Activated T-cell treated with anti-CD3 and anti-CD28 coated beads for 1 hour (primary cell): Measurements from ENCODE around the gene ANKH.

Experiments used
- DNase-seq: peaks from one replicate; pipeline ENCODE4 v3.0.0-alpha.2; 2020; ENCODE audit warnings: low read depth

Gene ANKH

GRCh38 chr5:14735944-14736343 lies 135.6 kb downstream of the ANKH start:
- DNase-seq: no peak

- DNase-seq: no peak
Observed at GRCh38 chr5:14734396-14734795, 137.2 kb downstream of the ANKH start.

GRCh38 chr5:14733661-14734060 lies 137.9 kb downstream of the ANKH start:
- no peak for DNase-seq

GRCh38 chr5:14732991-14733390 lies 138.6 kb downstream of the ANKH start:
- DNase-seq: no peak

- no peak for DNase-seq
Observed at GRCh38 chr5:14730881-14731280, 140.7 kb downstream of the ANKH start.

- no peak for DNase-seq
Observed at GRCh38 chr5:14730466-14730865, 141.1 kb downstream of the ANKH start.

- no peak for DNase-seq
Observed at GRCh38 chr5:14729448-14730385, 141.9 kb downstream of the ANKH start.

GRCh38 chr5:14728459-14728938 lies 143.1 kb downstream of the ANKH start:
- no peak for DNase-seq

GRCh38 chr5:14727928-14728458 lies 143.6 kb downstream of the ANKH start:
- DNase-seq: no peak

GRCh38 chr5:14727428-14727865 lies 144.1 kb downstream of the ANKH start:
- DNase-seq: peak; percentile 78

- no peak for DNase-seq
Observed at GRCh38 chr5:14726066-14726838, 145.3 kb downstream of the ANKH start.

- no peak for DNase-seq
Observed at GRCh38 chr5:14724633-14725032, 146.9 kb downstream of the ANKH start.

GRCh38 chr5:14723701-14724132 lies 147.9 kb downstream of the ANKH start:
- DNase-seq: no peak

- DNase-seq: no peak
Observed at GRCh38 chr5:14722923-14723322, 148.7 kb downstream of the ANKH start.

- DNase-seq: no peak
Observed at GRCh38 chr5:14721990-14722656, 149.5 kb downstream of the ANKH start.

GRCh38 chr5:14720236-14720923 lies 151.2 kb downstream of the ANKH start:
- no peak for DNase-seq

- DNase-seq: no peak
Observed at GRCh38 chr5:14718778-14719177, 152.8 kb downstream of the ANKH start.

GRCh38 chr5:14716755-14717752 lies 154.5 kb downstream of the ANKH start:
- DNase-seq: no peak

GRCh38 chr5:14715481-14715880 lies 156.1 kb downstream of the ANKH start:
- DNase-seq: no peak

- no peak for DNase-seq
Observed at GRCh38 chr5:14714706-14715105, 156.9 kb downstream of the ANKH start.
